NCI-H2171 (cell line): ENCODE data around the gene KRT3.
"Not testable (repeated sequence)": the region's sequence is repeated elsewhere in the genome, so short reads cannot be mapped to it uniquely, and the experiment has no call there.

Experiments
- DNase-seq: peaks from one replicate; lab custom pipeline; 2025; lab: John Stamatoyannopoulos, UW

Gene KRT3

GRCh38 chr12:52781399-52782082 lies 14.4 kb downstream of the KRT3 start:
- no peak for DNase-seq

GRCh38 chr12:52779914-52780313 lies 16.0 kb downstream of the KRT3 start:
- DNase-seq = no peak

GRCh38 chr12:52778833-52779232 lies 17.1 kb downstream of the KRT3 start:
- DNase-seq = no peak

GRCh38 chr12:52777566-52777965 lies 18.4 kb downstream of the KRT3 start:
- DNase-seq = no peak

- DNase-seq = no peak
Observed at GRCh38 chr12:52776913-52777395, 19.0 kb downstream of the KRT3 start, which contains the start of gene KRT76. Gene KRT76 (minus strand): TSS chr12:52777345. CDS start chr12:52777291, 54 bp downstream.

- no peak for DNase-seq
Observed at GRCh38 chr12:52776435-52776834, 19.5 kb downstream of the KRT3 start.

- no peak for DNase-seq
Observed at GRCh38 chr12:52774629-52775250, 21.2 kb downstream of the KRT3 start.

- no peak for DNase-seq
Observed at GRCh38 chr12:52772772-52773171, 23.1 kb downstream of the KRT3 start.

GRCh38 chr12:52772188-52772587 lies 23.7 kb downstream of the KRT3 start:
- DNase-seq = no peak

- no peak for DNase-seq
Observed at GRCh38 chr12:52771505-52771904, 24.4 kb downstream of the KRT3 start.

GRCh38 chr12:52771088-52771487 lies 24.8 kb downstream of the KRT3 start:
- no peak for DNase-seq

- DNase-seq = no peak
Observed at GRCh38 chr12:52769946-52770345, 26.0 kb downstream of the KRT3 start.

GRCh38 chr12:52769354-52769753 lies 26.6 kb downstream of the KRT3 start:
- DNase-seq = no peak

- DNase-seq = no peak
Observed at GRCh38 chr12:52768479-52769200, 27.3 kb downstream of the KRT3 start.

- no peak for DNase-seq
Observed at GRCh38 chr12:52767427-52767826, 28.5 kb downstream of the KRT3 start.

GRCh38 chr12:52767020-52767379 lies 28.9 kb downstream of the KRT3 start:
- no peak for DNase-seq

GRCh38 chr12:52766351-52767019 lies 29.4 kb downstream of the KRT3 start:
- no peak for DNase-seq

- no peak for DNase-seq
Observed at GRCh38 chr12:52765702-52766101, 30.2 kb downstream of the KRT3 start.

- DNase-seq = no peak
Observed at GRCh38 chr12:52763991-52764390, 31.9 kb downstream of the KRT3 start.

- DNase-seq = no peak
Observed at GRCh38 chr12:52763036-52763659, 32.8 kb downstream of the KRT3 start.

GRCh38 chr12:52761802-52762201 lies 34.1 kb downstream of the KRT3 start:
- DNase-seq = no peak

GRCh38 chr12:52761218-52761617 lies 34.7 kb downstream of the KRT3 start:
- not testable (repeated sequence) for DNase-seq
